Putamen (tissue), 1 donor: ENCODE data around the gene NHERF1.

ENCODE experiments used
- DNase-seq: peaks from one replicate; pipeline ENCODE4 v3.0.0-alpha.2; 2016; ENCODE audit warnings: low spot score

Gene NHERF1

GRCh38 chr17:74748529-74749278 lies at the start of gene NHERF1:
Gene NHERF1, plus strand, starts transcription at chr17:74748628. Its CDS starts 219 bp downstream, at chr17:74748847.
- peak; percentile 96 for DNase-seq

- DNase-seq, result no peak
Observed at GRCh38 chr17:74699236-74699635, 49.2 kb upstream of the NHERF1 start.

GRCh38 chr17:74702116-74702871 lies 46.1 kb upstream of the NHERF1 start:
- DNase-seq, result no peak

- DNase-seq, result no peak
Observed at GRCh38 chr17:74703311-74703710, 45.1 kb upstream of the NHERF1 start.

- DNase-seq, result no peak
Observed at GRCh38 chr17:74704544-74704943, 43.9 kb upstream of the NHERF1 start.

GRCh38 chr17:74711058-74711824 lies 37.2 kb upstream of the NHERF1 start:
- no peak for DNase-seq

- DNase-seq, result no peak
Observed at GRCh38 chr17:74712301-74712700, 36.1 kb upstream of the NHERF1 start.

GRCh38 chr17:74712756-74713155 lies 35.7 kb upstream of the NHERF1 start, which contains the start of gene CD300LF:
Gene CD300LF, minus strand, starts transcription at chr17:74712923. Its CDS starts 57 bp downstream, at chr17:74712866.
- DNase-seq, result peak; percentile 20

- DNase-seq, result no peak
Observed at GRCh38 chr17:74713171-74713755, 35.2 kb upstream of the NHERF1 start.

GRCh38 chr17:74715144-74715543 lies 33.3 kb upstream of the NHERF1 start:
- no peak for DNase-seq

GRCh38 chr17:74720506-74720905 lies 27.9 kb upstream of the NHERF1 start:
- DNase-seq, result no peak

- DNase-seq, result no peak
Observed at GRCh38 chr17:74722782-74723181, 25.6 kb upstream of the NHERF1 start.

- DNase-seq, result no peak
Observed at GRCh38 chr17:74723891-74724290, 24.5 kb upstream of the NHERF1 start.

GRCh38 chr17:74725111-74725510 lies 23.3 kb upstream of the NHERF1 start:
- DNase-seq, result no peak

- DNase-seq, result no peak
Observed at GRCh38 chr17:74728033-74728701, 20.3 kb upstream of the NHERF1 start.

- DNase-seq, result no peak
Observed at GRCh38 chr17:74728702-74729075, 19.7 kb upstream of the NHERF1 start.

- DNase-seq, result no peak
Observed at GRCh38 chr17:74729368-74729767, 19.1 kb upstream of the NHERF1 start.

- no peak for DNase-seq
Observed at GRCh38 chr17:74729866-74730265, 18.6 kb upstream of the NHERF1 start.

GRCh38 chr17:74730491-74731346 lies 17.7 kb upstream of the NHERF1 start:
- no peak for DNase-seq

GRCh38 chr17:74731347-74731605 lies 17.2 kb upstream of the NHERF1 start:
- DNase-seq, result no peak
